ENCODE results near the gene RMC1. TPM values are rescaled to one million over a fixed set of nuclear protein-coding genes. Genes with fewer than 3 reads are reported as not detected.
"Not testable (repeated sequence)": the region's sequence is repeated elsewhere in the genome, so short reads cannot be mapped to it uniquely, and the experiment has no call there.

The RMC1 gene
- total RNA-seq, 1 experiment from 2014 or later: 48.3 TPM

DNA sequence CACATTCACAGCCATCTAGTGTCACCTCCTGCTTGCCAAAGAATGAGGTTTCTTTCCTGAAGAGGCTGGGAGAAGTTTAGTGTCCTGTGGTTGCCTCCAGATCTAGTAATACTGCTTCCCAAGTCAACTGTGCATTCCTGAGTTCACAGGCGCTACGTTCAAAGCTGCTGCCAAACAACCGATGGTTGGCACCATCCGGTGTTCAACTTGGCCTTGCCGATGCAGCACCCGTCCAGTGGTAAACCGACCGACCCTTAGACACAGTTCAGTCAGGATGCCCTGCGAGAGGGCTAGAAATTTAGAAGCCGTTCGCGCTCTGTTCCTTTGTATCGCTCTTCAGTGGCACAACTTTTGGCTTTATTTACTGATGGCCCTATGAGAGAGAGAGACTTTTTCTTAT is 28.6 kb downstream of the RMC1 start:
- DNase-seq (ENCODE audit: low spot score): no peak

DNA sequence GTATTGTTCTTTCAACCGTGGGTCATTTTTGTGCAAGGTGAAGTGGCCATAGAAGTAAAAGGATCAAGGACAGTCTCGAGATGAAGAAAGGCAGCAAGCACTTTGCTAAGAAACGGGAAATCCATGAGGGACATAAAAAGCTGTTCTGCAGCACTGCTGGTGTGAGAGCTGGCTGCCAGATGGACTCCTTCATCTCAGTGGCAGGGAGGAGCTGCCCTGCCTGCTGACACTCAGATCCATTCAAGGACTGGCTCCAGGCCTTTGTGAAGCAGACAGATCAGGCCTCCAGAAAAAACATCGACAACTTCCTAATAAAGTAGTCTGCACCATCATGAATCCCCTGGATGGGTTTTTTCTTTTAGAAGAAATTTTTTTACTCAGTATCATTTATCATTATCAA is 29.5 kb downstream of the RMC1 start:
- no peak for DNase-seq (ENCODE audit: low spot score)

DNA sequence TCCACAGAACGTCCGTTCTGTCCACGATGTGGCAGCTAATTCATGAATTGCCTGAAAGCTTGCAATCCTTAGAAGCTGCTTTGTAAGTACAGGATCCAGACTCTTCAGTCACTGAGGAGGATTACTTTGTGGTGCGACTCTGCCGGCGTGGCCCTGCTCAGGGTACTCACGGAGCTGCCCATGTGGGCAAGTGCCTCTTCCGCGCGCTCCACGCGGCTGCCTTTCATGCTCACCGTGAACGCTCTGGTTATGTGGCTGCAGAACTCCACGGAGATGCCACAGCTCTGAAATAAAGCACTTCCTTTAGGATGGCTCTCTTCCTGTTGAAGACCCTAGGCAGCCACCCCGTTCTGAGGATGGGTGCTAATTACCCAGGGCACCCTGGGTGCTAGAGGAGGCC is 31.0 kb downstream of the RMC1 start:
- no peak for DNase-seq (ENCODE audit: low spot score)

- DNase-seq (ENCODE audit: low spot score): no peak
These were observed 32.9 kb downstream of the RMC1 start for GRCh38 chr18:23536204-23536603.

GRCh38 chr18:23537274-23537673 is 34.0 kb downstream of the RMC1 start:
- no peak for DNase-seq (ENCODE audit: low spot score)

GRCh38 chr18:23538001-23538400 is 34.7 kb downstream of the RMC1 start:
- no peak for DNase-seq (ENCODE audit: low spot score)

DNA sequence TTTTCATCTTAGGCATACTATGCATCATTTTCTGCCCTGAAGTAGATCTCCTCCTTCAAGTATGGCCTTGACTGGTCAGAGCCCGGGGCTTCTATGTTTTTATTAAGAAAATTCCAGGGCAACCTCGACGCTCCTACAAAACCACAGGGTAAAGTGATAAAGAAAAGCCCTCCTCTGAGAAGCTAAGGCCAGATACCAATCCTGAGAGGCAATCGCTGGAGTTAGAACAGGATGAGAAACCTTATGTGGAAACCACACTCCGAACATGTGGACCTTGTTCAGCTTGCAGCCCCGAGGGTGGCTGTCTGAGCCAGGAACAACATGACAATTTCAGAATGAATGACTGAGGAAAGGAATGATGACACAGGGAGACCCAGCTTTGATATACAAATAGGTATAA is 35.6 kb downstream of the RMC1 start:
- peak; percentile 17 for DNase-seq (ENCODE audit: low spot score)

DNA sequence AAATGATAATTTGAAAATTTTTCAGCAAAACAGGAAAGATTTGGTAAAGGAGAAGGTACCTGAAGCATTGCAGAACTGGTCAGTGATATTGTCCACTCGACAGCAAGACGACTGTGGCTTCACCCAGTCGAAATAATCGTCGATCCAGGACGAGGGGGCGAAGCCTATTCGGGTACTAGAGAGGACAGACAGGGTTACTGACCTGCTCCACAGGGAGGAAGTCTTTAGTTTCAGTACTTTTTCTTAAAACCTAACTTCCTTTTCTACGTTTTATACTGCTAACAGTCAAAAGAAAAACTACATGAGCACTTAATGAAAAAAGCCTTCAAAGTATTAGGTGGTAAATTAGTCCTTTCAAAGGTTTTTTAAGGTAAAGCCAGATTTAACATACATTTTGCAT is 36.0 kb downstream of the RMC1 start:
- DNase-seq (ENCODE audit: low spot score): no peak

- DNase-seq (ENCODE audit: low spot score): no peak
These were observed 36.7 kb downstream of the RMC1 start for GRCh38 chr18:23539911-23540525.

GRCh38 chr18:23540867-23541266 is 37.6 kb downstream of the RMC1 start:
- no peak for DNase-seq (ENCODE audit: low spot score)

DNA sequence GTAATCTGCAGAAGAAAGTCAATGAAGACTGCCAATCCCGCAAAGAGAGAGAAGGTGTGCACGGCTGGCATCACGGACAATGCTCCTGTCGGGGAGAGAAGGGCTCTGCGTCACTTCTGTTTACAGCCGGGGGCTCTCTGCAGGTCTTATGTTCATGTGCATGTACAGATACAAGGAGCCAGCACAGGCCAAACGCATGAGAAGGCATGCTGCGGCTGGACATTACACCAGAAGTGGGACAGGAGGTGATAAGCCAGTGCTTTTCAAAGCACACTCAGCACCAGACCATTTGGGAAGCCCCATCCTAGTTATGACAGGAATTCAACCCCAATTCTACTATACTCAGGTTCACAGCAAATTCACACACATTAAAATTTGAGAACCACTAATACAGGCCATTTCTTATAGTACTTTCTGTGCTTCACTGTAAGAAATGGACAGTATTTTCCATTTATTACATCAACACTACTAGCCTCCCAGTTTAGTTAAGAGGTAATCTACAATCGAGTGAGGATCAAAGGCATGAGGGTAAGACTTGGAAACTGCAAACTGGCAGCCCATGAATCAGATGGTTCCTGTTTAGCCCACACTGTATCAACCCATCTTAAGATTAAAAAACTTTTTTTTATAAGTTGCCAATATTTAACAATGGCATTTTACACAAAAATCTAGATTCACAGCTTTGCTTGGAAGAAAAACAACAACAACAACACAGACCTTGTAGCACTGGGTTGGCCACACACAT is 38.2 kb downstream of the RMC1 start:
- DNase-seq (ENCODE audit: low spot score): no peak

GRCh38 chr18:23542461-23542860 is 39.1 kb downstream of the RMC1 start:
- no peak for DNase-seq (ENCODE audit: low spot score)

GRCh38 chr18:23545247-23545789 is 42.0 kb downstream of the RMC1 start:
- no peak for DNase-seq (ENCODE audit: low spot score)

DNA sequence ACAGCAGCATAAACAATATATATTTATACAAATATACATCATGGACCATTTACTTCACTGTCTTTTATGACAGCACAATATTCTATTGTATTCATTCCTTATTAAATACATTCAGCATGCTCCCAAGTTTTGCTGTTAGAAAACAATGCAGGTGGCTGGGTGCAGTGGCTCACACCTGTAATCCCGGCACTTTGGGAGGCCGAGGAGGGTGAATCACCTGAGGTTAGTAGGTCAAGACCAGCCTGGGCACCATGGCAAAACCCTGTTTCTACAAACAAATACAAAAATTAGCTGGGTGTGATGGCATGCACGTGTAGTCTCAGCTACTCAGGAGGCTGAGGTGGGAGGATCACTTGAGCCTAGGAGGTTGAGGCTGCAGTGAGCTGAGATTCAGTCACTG is 44.0 kb downstream of the RMC1 start:
- no peak for DNase-seq (ENCODE audit: low spot score)

DNA sequence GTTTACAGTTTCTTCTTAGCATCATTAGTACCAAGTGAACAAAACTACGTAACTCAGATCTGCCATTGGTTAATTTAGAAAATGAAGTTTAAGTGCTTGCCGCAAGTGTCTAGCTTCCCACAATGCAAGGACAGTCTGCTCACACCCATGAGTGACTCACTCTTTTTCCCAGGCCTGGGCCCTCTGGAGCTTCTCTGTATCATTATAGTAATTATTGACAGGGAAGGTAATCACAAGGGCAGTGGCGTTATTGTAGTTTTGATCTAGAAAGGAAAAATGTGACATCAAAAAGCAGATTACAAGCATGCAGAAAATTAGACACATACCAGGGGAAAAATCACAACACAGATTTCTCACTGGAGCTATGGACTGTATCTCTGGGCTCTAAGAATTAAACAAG is 44.5 kb downstream of the RMC1 start:
- DNase-seq (ENCODE audit: low spot score): peak; percentile 69

GRCh38 chr18:23548275-23548674 is 45.0 kb downstream of the RMC1 start:
- DNase-seq (ENCODE audit: low spot score): no peak

DNA sequence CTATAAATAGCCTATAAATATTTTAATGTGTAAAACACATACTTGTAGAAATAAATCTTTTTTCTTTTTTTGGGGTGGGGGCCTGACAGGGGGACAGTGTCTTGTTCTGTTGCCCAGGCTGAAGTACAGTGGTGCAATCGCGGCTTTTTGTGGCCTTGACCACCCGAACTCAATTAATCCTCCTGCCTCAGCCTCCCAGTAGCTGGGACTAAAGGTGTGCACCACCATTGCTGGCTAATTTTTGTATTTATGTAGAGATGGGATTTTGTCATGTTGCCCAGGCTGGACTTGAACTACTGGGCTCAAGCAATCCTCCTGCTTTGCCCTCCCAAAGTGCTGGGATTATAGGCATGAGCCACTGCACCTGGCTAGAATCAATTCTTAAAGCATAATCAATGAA is 45.4 kb downstream of the RMC1 start:
- DNase-seq (ENCODE audit: low spot score): no peak

DNA sequence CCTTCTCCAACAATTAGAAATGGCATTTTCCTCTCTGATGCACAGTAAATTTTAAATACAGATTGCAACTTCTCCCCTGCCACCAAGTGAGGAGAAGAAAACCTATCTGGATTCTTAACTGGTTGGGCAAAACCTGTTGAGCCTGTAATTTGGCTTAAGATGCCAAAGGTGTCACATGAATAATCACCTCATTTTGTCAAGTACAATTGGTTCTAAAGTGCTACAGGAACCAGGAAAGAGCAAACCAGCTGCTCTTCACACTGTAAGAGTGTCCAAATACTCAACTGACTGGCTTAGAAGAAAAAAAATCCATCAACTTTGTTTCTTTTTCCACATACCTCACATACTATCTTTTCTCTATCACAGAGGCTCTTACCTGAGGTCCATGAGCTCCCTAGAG is 47.6 kb downstream of the RMC1 start:
- DNase-seq (ENCODE audit: low spot score): no peak

DNA sequence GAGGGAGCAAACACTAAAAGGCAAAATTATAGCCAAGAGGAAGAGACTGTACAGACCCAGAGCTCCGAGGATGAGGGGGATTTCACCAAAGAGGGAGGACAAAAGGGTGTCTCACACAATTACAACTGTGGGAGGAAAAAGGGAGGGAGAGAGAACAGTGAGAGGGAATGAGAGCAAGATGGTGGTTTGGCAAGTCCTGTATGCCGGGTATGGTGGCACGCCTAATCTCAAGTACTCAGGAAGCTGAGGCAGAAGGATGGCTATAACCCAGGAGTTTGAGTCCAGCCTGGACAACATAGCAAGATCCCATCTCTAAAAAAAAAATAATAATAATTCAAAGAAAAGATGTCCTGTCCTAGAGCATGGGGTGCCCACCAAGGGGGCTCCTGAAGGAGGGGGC is 48.7 kb downstream of the RMC1 start:
- no peak for DNase-seq (ENCODE audit: low spot score)

DNA sequence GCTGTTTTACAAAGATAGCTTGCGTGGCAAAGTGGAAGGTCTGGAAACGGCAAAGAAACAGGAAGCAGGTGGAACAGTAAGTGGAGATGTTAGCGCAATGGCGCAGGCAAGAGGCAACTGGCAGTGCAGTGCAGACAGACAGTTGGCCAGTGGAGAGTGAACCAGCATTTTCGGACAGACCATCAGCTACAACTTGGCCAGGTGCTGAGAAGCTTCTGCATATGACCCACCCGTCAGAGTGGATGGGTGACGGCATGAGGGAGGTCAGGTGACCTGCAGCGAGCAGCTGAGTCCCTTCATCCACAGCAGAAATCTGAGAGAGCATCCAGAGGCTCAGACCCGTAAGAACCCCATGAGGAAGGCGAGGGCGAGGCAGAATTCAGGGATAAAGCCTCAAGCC is 49.2 kb downstream of the RMC1 start:
- no peak for DNase-seq (ENCODE audit: low spot score)

DNA sequence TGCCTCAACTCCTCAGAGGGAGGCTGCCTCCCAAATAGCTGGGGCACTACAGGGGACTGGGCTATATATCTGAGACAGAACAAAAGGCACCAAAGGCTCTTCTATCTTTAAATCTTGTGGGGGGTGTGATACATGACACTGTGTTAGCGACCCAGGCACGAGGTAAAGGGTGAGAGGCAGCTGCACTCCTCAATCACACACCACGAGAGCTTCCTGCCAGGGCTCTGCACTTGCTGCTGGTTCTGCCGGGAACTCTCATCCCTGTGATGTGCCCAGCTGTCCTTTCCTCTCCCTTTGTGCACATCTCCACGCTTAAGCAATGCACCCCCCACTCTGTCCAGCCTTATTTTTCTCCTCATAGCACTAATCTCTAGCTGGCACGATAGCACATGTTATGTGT is 50.6 kb downstream of the RMC1 start:
- no peak for DNase-seq (ENCODE audit: low spot score)

GRCh38 chr18:23556145-23556780 is 53.0 kb downstream of the RMC1 start:
- DNase-seq (ENCODE audit: low spot score): no peak

- DNase-seq (ENCODE audit: low spot score): not testable (repeated sequence)
These were observed 54.2 kb downstream of the RMC1 start for GRCh38 chr18:23557511-23557910.

All from A172 (cell line).